ENCODE measurements around the gene DHX35.

GRCh38 chr20:39004508-39004907, 42.4 kb downstream of the DHX35 start:
- TF ChIP-seq, protein P1, sequence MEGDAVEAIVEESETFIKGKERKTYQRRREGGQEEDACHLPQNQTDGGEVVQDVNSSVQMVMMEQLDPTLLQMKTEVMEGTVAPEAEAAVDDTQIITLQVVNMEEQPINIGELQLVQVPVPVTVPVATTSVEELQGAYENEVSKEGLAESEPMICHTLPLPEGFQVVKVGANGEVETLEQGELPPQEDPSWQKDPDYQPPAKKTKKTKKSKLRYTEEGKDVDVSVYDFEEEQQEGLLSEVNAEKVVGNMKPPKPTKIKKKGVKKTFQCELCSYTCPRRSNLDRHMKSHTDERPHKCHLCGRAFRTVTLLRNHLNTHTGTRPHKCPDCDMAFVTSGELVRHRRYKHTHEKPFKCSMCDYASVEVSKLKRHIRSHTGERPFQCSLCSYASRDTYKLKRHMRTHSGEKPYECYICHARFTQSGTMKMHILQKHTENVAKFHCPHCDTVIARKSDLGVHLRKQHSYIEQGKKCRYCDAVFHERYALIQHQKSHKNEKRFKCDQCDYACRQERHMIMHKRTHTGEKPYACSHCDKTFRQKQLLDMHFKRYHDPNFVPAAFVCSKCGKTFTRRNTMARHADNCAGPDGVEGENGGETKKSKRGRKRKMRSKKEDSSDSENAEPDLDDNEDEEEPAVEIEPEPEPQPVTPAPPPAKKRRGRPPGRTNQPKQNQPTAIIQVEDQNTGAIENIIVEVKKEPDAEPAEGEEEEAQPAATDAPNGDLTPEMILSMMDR (IDR thresholded peaks at IDR 0.05): no peak
- no peak for TF ChIP-seq POLR2A (IDR thresholded peaks at IDR 0.05)
